GM23338 (cell line): Measurements from ENCODE around the gene AHCY.

Experiments
- CREB1 ChIP-seq: fragments of 250-450 bp; sonication (Bioruptor Pico); IDR thresholded peaks from 2 replicates; pipeline ENCODE4 v1.5.0; 2020; ENCODE audit warnings: low read depth, mild to moderate bottlenecking, moderate library complexity
- EZH2phosphoT487 ChIP-seq: fragments of 200-600 bp; sonication (generic); IDR thresholded peaks from one replicate; pipeline ENCODE4 v1.8.1; 2018; ENCODE audit warnings: antibody characterized with exemption; ENCODE audit not compliant: unreplicated experiment
- STAT1 ChIP-seq: IDR thresholded peaks from one replicate; pipeline ENCODE4 v1.6.1; 2016; ENCODE audit warnings: antibody characterized with exemption; ENCODE audit not compliant: unreplicated experiment
- TF ChIP-seq, protein P1 (sequence below), 2 experiments: fragments of 200-600 bp in 1 of 2; sonication (generic) in 1 of 2; conservative IDR thresholded peaks; 2 replicates each; pipeline versions ENCODE4 v1.5.1 to v1.6.1; 2016 to 2017; ENCODE audit warnings: antibody characterized with exemption in 2 of 2, low read depth in 2 of 2, mild to moderate bottlenecking in 2 of 2, moderate library complexity in 1 of 2
- TF ChIP-seq, protein P2 (sequence below): IDR thresholded peaks from one replicate; pipeline ENCODE4 v1.6.1; 2018; ENCODE audit warnings: antibody characterized with exemption; ENCODE audit not compliant: unreplicated experiment
- TF ChIP-seq, protein P3 (sequence below): fragments of 250-450 bp; sonication (Bioruptor Pico); IDR thresholded peaks from 2 replicates; pipeline ENCODE4 v1.5.0; 2020; ENCODE audit warnings: mild to moderate bottlenecking, moderate library complexity

DNA sequence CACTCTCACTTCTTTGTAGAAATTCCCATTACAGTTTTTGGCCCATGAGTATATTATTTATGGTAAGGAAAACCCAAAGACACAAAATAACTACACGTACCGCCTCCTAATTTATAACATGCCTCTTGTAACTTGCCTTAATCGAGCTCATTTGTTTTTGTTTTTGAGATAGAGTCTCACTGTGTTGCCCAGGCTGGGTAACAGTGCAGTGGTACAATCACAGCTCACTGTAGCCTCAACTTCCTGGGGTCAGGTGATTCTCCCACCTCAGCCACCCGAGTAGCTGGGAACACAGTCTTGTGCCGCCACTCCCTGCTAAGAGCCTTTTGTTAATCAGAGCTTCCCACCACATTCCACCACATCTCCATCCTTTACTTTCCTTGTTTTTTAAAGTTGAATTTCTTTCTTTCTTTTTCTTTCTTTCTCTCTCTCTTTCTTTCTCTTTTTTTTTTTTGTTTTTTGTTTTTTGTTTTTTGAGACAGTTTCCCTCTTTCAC is 46.5 kb downstream of the AHCY start:
- TF ChIP-seq, protein P1, sequence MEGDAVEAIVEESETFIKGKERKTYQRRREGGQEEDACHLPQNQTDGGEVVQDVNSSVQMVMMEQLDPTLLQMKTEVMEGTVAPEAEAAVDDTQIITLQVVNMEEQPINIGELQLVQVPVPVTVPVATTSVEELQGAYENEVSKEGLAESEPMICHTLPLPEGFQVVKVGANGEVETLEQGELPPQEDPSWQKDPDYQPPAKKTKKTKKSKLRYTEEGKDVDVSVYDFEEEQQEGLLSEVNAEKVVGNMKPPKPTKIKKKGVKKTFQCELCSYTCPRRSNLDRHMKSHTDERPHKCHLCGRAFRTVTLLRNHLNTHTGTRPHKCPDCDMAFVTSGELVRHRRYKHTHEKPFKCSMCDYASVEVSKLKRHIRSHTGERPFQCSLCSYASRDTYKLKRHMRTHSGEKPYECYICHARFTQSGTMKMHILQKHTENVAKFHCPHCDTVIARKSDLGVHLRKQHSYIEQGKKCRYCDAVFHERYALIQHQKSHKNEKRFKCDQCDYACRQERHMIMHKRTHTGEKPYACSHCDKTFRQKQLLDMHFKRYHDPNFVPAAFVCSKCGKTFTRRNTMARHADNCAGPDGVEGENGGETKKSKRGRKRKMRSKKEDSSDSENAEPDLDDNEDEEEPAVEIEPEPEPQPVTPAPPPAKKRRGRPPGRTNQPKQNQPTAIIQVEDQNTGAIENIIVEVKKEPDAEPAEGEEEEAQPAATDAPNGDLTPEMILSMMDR (conservative IDR thresholded peaks at IDR 0.05; ENCODE audit: low read depth in 2 of 2), result no peak
- TF ChIP-seq, protein P2, sequence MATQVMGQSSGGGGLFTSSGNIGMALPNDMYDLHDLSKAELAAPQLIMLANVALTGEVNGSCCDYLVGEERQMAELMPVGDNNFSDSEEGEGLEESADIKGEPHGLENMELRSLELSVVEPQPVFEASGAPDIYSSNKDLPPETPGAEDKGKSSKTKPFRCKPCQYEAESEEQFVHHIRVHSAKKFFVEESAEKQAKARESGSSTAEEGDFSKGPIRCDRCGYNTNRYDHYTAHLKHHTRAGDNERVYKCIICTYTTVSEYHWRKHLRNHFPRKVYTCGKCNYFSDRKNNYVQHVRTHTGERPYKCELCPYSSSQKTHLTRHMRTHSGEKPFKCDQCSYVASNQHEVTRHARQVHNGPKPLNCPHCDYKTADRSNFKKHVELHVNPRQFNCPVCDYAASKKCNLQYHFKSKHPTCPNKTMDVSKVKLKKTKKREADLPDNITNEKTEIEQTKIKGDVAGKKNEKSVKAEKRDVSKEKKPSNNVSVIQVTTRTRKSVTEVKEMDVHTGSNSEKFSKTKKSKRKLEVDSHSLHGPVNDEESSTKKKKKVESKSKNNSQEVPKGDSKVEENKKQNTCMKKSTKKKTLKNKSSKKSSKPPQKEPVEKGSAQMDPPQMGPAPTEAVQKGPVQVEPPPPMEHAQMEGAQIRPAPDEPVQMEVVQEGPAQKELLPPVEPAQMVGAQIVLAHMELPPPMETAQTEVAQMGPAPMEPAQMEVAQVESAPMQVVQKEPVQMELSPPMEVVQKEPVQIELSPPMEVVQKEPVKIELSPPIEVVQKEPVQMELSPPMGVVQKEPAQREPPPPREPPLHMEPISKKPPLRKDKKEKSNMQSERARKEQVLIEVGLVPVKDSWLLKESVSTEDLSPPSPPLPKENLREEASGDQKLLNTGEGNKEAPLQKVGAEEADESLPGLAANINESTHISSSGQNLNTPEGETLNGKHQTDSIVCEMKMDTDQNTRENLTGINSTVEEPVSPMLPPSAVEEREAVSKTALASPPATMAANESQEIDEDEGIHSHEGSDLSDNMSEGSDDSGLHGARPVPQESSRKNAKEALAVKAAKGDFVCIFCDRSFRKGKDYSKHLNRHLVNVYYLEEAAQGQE, result no peak
- TF ChIP-seq STAT1 (no peak), EZH2phosphoT487 (no peak), CREB1 (CRISPR knock-in tag) (no peak)
- TF ChIP-seq, protein P3, sequence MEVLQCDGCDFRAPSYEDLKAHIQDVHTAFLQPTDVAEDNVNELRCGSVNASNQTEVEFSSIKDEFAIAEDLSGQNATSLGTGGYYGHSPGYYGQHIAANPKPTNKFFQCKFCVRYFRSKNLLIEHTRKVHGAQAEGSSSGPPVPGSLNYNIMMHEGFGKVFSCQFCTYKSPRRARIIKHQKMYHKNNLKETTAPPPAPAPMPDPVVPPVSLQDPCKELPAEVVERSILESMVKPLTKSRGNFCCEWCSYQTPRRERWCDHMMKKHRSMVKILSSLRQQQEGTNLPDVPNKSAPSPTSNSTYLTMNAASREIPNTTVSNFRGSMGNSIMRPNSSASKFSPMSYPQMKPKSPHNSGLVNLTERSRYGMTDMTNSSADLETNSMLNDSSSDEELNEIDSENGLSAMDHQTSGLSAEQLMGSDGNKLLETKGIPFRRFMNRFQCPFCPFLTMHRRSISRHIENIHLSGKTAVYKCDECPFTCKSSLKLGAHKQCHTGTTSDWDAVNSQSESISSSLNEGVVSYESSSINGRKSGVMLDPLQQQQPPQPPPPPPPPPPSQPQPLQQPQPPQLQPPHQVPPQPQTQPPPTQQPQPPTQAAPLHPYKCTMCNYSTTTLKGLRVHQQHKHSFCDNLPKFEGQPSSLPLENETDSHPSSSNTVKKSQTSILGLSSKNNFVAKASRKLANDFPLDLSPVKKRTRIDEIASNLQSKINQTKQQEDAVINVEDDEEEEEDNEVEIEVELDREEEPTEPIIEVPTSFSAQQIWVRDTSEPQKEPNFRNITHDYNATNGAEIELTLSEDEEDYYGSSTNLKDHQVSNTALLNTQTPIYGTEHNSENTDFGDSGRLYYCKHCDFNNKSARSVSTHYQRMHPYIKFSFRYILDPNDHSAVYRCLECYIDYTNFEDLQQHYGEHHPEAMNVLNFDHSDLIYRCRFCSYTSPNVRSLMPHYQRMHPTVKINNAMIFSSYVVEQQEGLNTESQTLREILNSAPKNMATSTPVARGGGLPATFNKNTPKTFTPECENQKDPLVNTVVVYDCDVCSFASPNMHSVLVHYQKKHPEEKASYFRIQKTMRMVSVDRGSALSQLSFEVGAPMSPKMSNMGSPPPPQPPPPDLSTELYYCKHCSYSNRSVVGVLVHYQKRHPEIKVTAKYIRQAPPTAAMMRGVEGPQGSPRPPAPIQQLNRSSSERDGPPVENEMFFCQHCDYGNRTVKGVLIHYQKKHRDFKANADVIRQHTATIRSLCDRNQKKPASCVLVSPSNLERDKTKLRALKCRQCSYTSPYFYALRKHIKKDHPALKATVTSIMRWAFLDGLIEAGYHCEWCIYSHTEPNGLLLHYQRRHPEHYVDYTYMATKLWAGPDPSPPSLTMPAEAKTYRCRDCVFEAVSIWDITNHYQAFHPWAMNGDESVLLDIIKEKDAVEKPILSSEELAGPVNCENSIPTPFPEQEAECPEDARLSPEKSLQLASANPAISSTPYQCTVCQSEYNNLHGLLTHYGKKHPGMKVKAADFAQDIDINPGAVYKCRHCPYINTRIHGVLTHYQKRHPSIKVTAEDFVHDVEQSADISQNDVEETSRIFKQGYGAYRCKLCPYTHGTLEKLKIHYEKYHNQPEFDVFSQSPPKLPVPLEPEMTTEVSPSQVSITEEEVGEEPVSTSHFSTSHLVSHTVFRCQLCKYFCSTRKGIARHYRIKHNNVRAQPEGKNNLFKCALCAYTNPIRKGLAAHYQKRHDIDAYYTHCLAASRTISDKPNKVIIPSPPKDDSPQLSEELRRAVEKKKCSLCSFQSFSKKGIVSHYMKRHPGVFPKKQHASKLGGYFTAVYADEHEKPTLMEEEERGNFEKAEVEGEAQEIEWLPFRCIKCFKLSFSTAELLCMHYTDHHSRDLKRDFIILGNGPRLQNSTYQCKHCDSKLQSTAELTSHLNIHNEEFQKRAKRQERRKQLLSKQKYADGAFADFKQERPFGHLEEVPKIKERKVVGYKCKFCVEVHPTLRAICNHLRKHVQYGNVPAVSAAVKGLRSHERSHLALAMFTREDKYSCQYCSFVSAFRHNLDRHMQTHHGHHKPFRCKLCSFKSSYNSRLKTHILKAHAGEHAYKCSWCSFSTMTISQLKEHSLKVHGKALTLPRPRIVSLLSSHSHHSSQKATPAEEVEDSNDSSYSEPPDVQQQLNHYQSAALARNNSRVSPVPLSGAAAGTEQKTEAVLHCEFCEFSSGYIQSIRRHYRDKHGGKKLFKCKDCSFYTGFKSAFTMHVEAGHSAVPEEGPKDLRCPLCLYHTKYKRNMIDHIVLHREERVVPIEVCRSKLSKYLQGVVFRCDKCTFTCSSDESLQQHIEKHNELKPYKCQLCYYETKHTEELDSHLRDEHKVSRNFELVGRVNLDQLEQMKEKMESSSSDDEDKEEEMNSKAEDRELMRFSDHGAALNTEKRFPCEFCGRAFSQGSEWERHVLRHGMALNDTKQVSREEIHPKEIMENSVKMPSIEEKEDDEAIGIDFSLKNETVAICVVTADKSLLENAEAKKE (CRISPR knock-in tag), result no peak
